Skin of body (tissue), 2 donors: ENCODE measurements around the gene FBXW10B. TPM values are rescaled to one million over a fixed set of nuclear protein-coding genes. Genes with fewer than 3 reads are reported as not detected.
A peak's percentile ranks its signal among the peaks of the same experiment; 100 is the strongest.
"Not testable (repeated sequence)": the region's sequence is repeated elsewhere in the genome, so short reads cannot be mapped to it uniquely, and the experiment has no call there.

Experiments
- DNase-seq: peaks from one replicate; lab custom pipeline; 2025; lab: John Stamatoyannopoulos, UW
- total RNA-seq: library from RNA; depleted of rRNA; stranded (reverse); fragments of >200 nt; gene quantifications from one replicate; pipeline ENCODE4 v1.2.3, GENCODE V29; 2014

Gene FBXW10B, protein sequence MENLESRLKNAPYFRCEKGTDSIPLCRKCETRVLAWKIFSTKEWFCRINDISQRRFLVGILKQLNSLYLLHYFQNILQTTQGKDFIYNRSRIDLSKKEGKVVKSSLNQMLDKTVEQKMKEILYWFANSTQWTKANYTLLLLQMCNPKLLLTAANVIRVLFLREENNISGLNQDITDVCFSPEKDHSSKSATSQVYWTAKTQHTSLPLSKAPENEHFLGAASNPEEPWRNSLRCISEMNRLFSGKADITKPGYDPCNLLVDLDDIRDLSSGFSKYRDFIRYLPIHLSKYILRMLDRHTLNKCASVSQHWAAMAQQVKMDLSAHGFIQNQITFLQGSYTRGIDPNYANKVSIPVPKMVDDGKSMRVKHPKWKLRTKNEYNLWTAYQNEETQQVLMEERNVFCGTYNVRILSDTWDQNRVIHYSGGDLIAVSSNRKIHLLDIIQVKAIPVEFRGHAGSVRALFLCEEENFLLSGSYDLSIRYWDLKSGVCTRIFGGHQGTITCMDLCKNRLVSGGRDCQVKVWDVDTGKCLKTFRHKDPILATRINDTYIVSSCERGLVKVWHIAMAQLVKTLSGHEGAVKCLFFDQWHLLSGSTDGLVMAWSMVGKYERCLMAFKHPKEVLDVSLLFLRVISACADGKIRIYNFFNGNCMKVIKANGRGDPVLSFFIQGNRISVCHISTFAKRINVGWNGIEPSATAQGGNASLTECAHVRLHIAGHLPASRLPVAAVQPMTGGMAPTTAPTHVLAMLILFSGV
- total RNA-seq = 3.6 TPM

DNA sequence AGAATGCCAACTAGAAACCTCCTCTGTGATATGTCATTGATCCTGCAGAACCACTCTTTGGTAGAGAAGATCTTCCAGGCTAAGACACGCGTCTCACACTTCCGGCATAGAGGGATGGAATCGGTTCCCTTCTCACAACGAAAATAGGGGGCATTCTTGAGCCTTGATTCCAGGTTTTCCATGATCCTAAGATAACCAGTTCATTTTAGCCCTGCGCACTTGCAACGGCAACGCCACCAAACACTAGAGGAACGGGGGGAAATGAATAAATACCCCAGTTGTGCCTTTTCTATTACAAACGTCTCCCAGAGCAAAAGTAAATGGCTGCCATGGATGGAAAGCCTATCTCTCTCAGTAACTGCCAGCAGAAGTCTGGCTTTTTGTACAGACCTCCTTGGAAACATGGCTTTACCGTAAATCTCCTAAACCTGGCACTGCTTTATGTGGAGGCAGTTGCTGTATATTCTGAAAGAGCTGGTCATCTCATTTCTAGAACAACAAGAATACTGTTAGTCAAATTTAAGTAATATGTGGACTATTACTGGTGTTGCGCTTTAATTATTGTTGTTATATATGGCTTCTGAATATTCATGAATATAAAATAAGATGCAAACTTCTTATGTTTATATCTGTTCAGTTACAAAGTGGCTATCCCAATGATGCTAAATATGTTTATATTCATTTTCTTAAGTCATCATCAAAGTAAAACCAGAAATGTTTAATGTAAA lies at the start of gene FBXW10B:
TSS of gene FBXW10B (minus strand) at position 374 of the 728 bp plus-strand sequence. CDS start at position 182, 192 bp downstream.
- not testable (repeated sequence) for DNase-seq

DNA sequence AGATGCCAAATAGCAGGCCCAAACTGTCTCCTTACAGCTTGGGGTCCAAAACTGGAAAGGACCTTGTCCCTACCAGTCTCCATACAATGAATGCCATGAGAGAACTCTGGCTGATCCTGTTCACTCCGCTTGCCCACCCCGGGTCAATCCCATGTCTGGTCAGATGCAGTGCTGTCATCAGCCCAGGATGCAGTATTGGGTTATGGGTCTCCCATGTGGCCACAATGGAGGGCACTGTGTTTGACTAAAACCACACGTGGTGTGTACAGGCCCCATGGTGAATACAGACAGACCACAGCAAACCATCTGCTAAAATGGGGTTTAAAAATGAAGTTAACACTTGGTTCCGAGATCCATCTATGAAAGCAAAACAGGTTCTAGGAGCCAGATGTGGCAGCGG lies 44.2 kb upstream of the FBXW10B start:
- DNase-seq = no peak

DNA sequence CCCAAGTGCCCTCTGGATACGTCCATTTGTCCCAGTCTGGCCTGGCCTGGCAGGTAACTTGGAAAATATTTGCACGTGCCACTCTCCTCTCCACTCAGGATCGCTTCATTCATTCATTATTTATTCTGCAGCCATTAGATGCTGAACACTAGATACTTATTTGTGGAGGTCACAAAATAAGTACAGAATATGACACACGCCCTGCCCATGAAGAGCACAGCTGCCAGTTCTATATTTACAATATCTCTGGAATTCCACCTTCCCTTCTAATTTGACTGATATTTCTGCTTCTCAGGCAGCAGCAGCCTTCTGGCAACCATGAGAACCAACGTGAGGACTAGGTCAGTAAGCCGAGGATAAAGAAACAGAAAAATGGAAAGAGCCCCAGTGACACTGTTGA lies 43.7 kb upstream of the FBXW10B start:
- DNase-seq = no peak

DNA sequence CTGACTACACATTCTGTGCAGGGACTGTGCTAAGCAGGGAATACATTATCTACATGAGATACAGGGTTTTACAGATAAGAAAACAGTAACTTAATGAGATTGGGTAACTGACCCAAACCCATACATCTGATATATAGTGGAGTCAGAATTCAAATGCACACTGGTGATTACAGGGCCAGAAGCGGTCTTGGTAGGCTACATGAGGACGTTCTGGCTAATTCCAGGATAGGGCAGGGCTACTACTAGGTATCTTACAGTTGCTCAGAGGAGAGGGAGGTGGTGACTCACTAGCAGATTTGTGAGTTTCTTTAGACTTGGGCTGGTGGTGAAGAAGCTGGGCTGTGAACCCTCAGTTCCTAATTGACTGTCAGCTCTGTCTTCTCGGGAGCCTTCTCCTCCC lies 43.2 kb upstream of the FBXW10B start:
- DNase-seq = no peak

DNA sequence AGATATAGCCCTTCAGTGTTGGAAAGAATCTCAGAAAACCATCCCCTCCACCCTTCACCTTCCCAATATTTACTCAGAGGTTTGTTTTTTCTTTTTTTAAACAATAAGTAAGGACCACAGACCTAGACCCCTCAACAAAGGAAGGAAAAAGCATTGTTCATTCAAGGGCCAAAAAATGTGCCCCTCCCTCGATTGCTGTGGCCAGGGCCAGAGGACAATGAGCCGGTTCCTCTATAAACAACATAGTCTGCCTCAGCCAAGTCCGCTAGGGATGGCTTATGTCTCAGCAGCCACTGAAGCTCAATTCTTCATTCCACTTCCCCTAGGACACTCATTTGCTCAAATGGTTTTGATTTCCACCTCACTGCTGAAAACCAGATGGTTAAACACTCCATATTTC lies 40.6 kb upstream of the FBXW10B start:
- peak; percentile 71 for DNase-seq

DNA sequence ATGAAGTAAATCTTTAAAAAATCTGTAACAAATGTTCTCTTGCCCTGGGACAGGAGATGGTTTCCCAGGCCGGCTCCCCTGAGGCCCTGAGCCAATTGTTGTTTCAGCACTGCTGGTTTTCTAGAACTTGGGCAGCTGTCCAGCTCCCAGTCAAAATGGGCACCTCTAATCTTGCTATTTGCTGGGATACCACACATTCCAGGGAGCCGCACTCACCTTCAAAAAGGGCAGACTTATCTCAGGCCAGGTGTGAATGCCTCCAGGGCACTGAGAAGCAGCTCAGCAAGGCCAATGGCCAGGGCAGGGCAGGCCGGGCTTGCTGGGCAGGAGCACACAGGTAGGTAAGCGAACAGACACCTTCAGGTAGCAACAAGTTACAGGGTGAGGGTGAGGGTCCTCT lies 40.2 kb upstream of the FBXW10B start:
- no peak for DNase-seq

DNA sequence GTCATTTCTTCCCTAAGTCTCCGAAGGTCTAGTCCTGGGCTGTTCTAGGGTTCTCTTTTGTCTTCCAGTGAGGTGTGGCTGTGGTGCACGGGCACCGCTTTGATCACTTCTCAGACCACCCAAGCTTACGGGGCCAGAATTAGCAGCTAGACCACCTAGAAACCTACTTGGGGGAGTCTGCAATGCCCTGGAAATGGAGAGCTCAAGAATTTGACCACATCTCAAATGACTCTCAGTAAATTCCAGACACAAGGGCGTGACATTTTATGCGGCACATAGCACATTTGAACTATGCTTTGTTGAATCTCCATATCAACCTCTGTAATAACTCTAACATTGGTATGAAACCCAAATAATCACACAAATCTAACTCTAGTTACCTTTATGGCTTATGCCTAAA lies 39.7 kb upstream of the FBXW10B start:
- DNase-seq = no peak

DNA sequence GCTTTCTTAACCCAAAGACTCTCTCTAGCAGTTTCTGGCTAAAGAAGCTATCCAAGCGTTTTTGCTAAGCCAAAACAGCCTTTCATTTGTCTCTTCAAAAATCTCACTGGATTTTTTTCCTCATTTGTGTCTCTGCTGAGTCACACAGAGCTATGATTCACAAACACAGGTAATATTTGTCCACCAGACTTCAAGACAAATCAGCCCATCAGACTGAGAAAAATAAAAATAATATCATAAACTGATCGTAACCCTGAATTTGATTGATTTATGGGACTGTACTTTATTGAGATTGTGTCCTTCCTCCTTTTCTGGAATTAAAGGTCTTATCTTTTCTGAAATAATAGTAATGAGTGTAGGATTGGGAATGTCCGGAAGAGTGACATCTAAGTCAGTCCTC lies 38.8 kb upstream of the FBXW10B start:
- no peak for DNase-seq

DNA sequence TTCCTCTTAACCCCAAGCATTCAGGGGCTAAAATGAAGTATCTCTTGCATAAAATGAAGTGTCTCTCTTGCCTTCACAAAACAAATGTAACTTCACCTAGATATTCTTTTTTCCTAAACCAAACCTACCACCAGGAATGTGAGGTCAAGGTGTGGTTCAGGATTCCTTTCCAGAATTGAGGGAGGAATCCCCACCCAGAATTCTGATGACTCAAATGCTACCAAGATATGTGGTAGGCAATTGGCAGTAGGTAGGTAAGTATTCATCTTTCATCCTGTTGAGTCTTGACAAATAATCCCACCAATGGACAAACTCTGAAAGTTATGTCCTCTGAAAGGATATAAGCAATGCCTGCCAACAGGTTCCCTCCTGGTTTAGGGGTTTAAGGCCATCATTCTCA lies 38.4 kb upstream of the FBXW10B start:
- DNase-seq = no peak

DNA sequence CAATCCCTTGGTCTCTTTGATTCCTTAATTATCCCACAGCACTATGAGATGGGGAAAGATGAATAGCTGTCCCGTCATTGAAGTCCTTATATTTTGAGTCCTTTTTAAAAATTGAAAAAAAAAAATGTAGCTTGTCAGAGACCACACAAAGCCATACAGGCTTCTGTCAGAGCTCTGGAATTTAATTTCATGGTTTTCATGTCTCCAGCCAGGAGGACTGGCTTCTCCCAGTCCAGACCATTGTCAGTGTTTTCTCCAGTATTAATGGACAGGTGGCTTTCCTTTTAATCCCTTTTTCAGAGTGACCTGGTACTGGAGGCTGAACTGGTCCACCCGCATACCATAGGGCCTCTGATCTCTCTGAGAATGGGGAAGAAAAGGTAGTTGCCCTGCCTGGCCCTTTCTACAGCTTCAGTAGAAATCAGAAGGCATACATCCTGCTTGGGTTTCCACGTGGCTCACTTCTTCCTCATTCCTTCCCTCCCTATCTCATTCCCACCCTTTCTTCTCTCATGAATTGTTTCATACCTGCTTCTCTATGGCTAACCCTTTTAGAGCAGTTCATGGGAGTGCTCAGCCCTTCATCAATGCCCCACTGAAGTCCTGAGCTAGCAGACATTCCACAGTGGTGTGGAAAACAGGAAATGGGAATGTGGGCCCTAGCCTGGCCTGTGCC lies 35.5 kb upstream of the FBXW10B start:
- no peak for DNase-seq

DNA sequence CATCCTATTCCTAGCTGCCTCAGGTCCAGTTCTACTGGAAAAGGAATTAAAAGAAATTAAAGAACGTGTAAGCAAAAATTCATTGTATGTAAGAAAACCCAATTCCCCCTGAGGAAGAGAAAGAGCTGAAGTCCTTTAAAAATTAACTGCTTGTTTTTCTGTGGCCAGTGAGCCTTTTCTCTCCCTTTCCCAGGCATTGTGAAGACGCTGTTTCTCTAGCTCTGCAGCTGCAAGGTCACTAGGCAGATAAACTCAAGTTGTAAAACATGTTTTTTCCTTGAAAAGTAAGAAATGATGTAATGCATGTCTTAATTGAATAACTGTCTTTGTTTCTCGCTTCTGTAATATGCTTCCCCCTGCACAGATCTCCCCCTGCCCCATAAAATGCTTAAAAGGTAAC lies 34.9 kb upstream of the FBXW10B start:
- DNase-seq = not testable (repeated sequence)

DNA sequence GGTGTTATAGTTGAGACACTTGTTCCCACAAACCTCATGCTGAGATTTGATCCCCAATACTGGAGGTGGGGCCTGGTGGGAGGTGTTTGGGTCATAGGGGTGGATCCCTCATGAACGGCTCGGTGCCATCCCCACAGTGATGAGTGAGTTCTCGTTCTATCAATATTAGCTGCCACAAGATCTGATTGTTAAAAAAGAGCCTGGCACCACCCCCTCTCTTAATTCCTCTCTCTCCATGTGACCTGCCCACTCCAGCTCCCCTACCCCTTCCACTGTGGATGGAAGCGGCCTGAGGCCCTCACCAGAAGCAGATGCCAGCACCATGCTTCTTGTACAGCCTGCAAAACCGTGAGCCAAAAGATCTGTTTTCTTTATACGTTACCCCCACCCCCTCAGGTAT lies 33.5 kb upstream of the FBXW10B start:
- no peak for DNase-seq

DNA sequence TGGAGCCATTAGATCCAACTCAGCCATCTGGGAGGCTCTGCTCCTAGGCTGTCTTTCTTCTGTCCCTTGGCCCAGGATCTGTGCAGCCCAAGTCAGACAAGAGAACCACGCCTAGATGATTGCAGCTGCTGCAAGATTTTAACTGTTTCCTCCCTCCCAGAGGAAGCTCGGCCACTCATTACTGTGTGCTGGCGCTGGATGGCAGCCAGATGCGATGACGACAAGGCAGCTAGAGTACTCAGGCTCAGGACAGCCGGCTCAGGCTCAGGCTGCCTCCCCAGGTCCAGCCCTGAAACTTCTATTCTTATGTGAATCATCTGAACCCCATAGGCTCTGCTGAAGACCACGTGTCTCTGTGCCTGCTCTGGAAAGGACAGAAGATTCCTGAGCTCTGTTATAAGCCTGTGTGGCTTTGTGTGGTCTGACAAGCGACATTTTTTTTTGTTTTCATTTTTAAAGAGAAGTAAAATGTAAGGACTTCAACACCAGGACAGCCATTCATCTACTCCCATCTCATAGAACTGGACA lies 32.1 kb upstream of the FBXW10B start:
- DNase-seq = peak; percentile 94

DNA sequence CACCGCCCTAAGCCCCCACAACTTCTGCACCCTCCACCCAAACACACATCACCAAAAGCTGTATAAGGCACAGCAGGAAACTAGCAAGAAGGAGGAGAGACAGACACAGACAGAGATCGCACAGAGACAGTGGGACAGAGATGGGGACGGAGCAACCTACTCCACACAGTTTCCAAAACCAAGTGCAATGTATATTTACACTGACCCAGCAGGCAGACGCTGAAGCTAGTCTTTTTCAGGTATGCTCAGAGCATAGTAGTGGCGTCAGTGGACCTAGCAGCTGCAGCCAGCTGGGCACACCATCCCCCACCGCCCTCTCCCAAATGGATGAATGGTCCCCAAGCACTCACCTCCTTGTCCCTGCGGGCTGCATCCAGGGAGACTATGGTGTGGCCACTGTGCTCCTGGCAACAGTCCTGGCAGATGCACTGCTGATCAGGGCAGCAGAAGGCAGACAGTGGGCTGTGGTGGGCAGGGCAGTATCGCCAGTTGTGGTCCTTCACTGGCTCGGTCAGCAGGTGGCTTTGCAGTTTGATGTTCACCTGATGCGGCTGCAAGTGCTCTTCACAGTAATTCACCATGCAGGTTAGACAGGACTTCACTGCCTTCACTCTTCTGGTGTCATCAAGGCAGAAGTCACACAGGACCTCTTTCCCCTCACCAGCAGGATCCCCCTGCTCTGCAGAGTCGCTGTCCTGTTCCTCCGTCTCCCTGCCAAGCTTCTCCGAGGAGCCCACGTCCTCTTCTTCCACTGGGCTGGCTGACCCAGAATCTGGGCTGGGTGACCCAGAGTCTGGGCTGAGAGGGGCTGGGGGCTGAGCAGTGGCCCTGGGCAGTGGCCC lies 31.5 kb upstream of the FBXW10B start:
- no peak for DNase-seq

DNA sequence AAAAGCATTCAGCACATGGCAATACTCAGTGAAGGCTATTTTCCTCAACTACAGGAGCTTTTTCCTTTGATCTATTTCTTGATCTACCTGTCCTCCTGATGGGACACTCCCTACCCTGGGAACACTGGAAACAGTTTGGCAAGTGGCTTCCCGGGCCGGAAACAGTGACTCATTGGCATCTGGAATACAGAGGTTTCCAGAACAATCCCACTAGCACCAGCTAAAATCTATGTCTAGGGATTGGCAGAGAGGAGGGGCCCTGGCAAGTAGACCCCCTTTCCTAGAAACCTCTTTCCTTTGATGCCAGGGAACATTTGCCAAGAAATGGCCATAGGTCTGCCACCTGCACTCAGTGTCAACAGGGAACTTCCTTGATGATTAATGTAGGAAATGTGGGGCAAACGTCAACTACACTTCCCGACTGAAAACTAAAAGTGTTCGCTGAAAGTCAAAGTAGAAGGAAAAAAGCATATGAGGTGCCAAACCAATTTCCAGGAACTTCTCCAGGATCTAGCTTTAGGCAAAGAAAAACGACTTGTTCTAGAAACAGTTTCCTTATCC lies 30.4 kb upstream of the FBXW10B start:
- peak; percentile 75 for DNase-seq

DNA sequence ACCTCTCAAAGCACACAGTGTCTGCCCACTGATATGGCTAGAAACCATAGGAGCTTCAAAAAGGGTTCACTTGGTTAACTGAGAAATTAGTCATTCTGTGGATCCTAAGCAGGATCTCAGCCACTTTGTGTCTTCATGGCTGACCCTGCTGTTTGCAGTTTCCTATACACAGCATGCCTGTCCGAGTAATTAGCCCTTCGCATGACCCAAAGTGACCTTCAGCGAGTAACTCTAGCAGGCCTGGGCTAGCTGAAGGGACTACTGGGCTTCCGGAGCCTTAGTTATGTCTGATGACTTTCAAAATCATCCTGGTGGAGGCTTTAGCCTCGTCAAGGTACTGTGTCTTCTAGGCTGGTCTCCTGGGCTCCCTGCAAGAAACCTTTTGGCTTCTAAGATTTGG lies 28.9 kb upstream of the FBXW10B start:
- no peak for DNase-seq

DNA sequence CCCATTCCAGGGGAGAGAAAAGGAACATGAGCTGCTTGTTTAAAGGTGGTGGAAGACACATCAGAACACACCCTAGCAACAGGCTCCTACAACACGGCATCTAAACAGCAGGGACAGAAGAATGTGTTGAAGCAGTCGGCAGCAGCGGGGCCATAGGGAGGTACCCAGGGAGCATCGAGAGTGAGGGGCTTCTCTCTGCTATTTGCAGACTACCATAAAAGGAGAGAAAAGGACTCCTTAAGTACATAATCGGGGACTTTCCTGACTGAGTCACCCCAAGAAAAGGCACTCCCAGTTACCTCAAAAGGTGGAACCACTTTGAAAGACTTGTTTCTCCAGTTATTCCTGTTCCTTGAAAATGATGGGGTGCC lies 26.4 kb upstream of the FBXW10B start:
- peak; percentile 33 for DNase-seq

DNA sequence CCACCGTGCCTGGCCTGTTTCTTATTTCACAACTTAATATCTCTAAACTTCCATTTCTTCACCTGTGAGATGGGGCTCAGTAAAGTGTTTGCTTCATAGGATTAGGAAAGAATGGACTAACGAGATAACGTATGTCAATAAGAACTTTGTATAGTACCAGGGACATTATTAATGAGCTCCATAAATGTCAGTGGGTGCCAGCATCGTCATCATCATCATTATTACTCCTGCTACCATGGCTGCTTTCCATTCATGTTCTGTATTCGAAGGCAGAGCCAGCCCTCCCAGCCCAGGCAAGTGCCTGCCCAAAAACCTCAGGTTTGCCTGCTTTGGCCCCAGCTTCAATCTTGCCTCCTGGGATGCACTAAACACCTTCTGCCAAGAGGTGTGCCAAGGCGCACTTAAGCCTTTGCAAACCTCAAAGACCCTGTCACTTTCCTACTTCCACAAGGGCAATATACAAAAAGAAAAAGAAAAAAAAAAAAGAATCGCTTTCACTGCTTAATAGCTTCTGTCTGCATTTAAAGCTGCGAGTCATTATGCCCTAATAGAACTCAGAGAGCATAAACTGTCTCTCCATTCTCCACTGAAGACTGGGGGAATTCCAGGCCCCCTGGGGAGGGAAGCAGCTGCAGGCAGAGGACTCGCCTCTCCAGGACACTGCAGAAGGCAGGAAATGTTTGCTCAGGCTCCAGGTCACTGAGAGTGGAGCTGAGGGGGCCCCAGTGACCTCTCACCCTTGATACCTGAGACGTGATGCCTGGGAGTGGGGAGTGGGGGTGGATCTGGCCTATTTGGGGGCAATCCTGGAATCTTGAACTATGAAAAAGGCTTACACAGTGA lies 25.8 kb upstream of the FBXW10B start:
- DNase-seq = peak; percentile 29
